Trophoblast cell (in vitro differentiated cells and primary cell): Measurements from ENCODE around the gene CCT7.

Experiments used
- DNase-seq, 2 donors: peaks; one replicate each; pipeline ENCODE4 v3.0.0-alpha.2; 2016
- H2AFZ ChIP-seq: 2 replicates; pipeline ENCODE4 v1.6.1; 2013; ENCODE audit warnings: low read length, moderate library complexity, mild to moderate bottlenecking; ENCODE audit not compliant: insufficient read depth, poor library complexity
- H2AK5ac ChIP-seq: 2 replicates; pipeline ENCODE4 v1.6.1; 2013; ENCODE audit warnings: mild to moderate bottlenecking, low read length
- H2BK120ac ChIP-seq: 2 replicates; pipeline ENCODE4 v1.6.1; 2013; ENCODE audit warnings: low read length, mild to moderate bottlenecking, moderate library complexity; ENCODE audit not compliant: insufficient read depth, poor library complexity
- H2BK12ac ChIP-seq: 2 replicates; pipeline ENCODE4 v1.6.1; 2013; ENCODE audit warnings: mild to moderate bottlenecking, low read length, moderate library complexity
- H2BK5ac ChIP-seq: 2 replicates; pipeline ENCODE4 v1.6.1; 2013; ENCODE audit warnings: low read length, low read depth, moderate library complexity, mild to moderate bottlenecking; ENCODE audit not compliant: poor library complexity
- H3K14ac ChIP-seq: 2 replicates; pipeline ENCODE4 v1.6.1; 2013; ENCODE audit warnings: mild to moderate bottlenecking, low read length
- H3K18ac ChIP-seq: 2 replicates; pipeline ENCODE4 v1.6.1; 2013; ENCODE audit warnings: mild to moderate bottlenecking, low read length
- H3K23ac ChIP-seq: 2 replicates; pipeline ENCODE4 v1.6.1; 2013; ENCODE audit warnings: low read length
- H3K27ac ChIP-seq: 2 replicates; pipeline ENCODE4 v1.5.1; 2013; ENCODE audit warnings: low read depth, mild to moderate bottlenecking, inconsistent platforms, low read length, moderate library complexity
- H3K27me3 ChIP-seq: 2 replicates; pipeline ENCODE4 v1.6.1; 2013; ENCODE audit warnings: inconsistent platforms, mild to moderate bottlenecking, low read length, moderate library complexity; ENCODE audit not compliant: insufficient read depth
- H3K36me3 ChIP-seq, 2 experiments: 1 replicate in 1 of 2; 2 replicates in 1 of 2; pipeline ENCODE4 v1.6.1; 2013; ENCODE audit warnings: low read length in 2 of 2, mild to moderate bottlenecking in 2 of 2, moderate library complexity in 1 of 2; ENCODE audit not compliant: insufficient read depth in 2 of 2, control insufficient read depth in 1 of 2
- H3K4ac ChIP-seq: 2 replicates; pipeline ENCODE4 v1.6.1; 2013; ENCODE audit warnings: low read depth, mild to moderate bottlenecking, low read length, moderate library complexity
- H3K4me1 ChIP-seq, 2 experiments: 1 replicate in 1 of 2; 2 replicates in 1 of 2; pipeline ENCODE4 v1.6.1; 2013; ENCODE audit warnings: low read length in 2 of 2, mild to moderate bottlenecking in 2 of 2, moderate library complexity in 1 of 2; ENCODE audit not compliant: insufficient read depth in 2 of 2, control insufficient read depth in 1 of 2
- H3K4me2 ChIP-seq: 2 replicates; pipeline ENCODE4 v1.6.1; 2013; ENCODE audit warnings: inconsistent platforms, mild to moderate bottlenecking, low read length, moderate library complexity
- H3K4me3 ChIP-seq: 2 replicates; pipeline ENCODE4 v1.5.1; 2013; ENCODE audit warnings: mild to moderate bottlenecking, low read depth, low read length, inconsistent platforms
- H3K79me1 ChIP-seq: one replicate; pipeline ENCODE4 v1.6.1; 2013; ENCODE audit warnings: low read length
- H3K79me2 ChIP-seq: 2 replicates; pipeline ENCODE4 v1.6.1; 2013; ENCODE audit warnings: low read length, mild to moderate bottlenecking; ENCODE audit not compliant: control insufficient read depth, insufficient read depth, poor library complexity
- H3K9ac ChIP-seq: 2 replicates; pipeline ENCODE4 v1.6.1; 2013; ENCODE audit warnings: mild to moderate bottlenecking, low read length
- H3K9me3 ChIP-seq: 2 replicates; pipeline ENCODE4 v1.6.1; 2013; ENCODE audit warnings: low read depth, mild to moderate bottlenecking, control low read depth, inconsistent platforms, low read length; ENCODE audit not compliant: insufficient read depth
- H4K12ac ChIP-seq: 2 replicates; pipeline ENCODE4 v1.6.1; 2013; ENCODE audit warnings: low read depth, mild to moderate bottlenecking, low read length, moderate library complexity
- H4K8ac ChIP-seq: 2 replicates; pipeline ENCODE4 v1.6.1; 2013; ENCODE audit warnings: low read depth, mild to moderate bottlenecking, low read length, moderate library complexity
- H4K91ac ChIP-seq: one replicate; pipeline ENCODE4 v1.6.1; 2013; ENCODE audit warnings: low read depth, mild to moderate bottlenecking, low read length, moderate library complexity
- WGBS: extraction: QIAGEN DNeasy Blood & Tissue Kit; methylation state at CpG from one replicate; pipeline ENCODE4 v1.1.7; 2013; ENCODE audit warnings: missing lambda C conversion rate; ENCODE audit not compliant: insufficient read length, insufficient coverage; ENCODE audit errors: extremely low coverage; 5-methylcytosine and 5-hydroxymethylcytosine counted together

The CCT7 gene

DNA sequence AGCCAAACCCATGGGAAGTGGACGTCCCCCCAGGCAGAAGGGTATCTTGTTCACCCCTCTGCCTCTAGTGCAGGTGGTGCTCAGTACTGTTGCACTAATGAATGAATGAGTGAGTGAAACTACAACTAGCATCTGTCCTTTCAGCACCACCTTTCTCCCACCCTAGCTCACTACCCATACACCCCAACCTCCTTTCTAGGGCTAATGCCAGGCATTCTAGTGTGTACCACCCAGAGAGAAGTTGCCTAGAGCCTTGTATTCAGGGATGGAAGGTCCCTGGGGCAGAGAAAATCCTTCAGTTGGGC is 22.5 kb downstream of the CCT7 start:
- H3K23ac ChIP-seq = no peak overlapping the region
- DNase-seq = no peak
- no peak overlapping the region for H4K8ac ChIP-seq
- H3K9ac ChIP-seq = no peak overlapping the region
- no peak overlapping the region for H2BK12ac ChIP-seq
- no peak overlapping the region for H2BK120ac ChIP-seq
- H3K36me3 ChIP-seq = peaks cover 16 to 28% of the 10 kb centered on the region in 2 experiments
- no peak overlapping the region for H2AK5ac ChIP-seq
- no peak overlapping the region for H3K14ac ChIP-seq
- peaks cover 2% of the 10 kb centered on the region for H3K9me3 ChIP-seq
- WGBS = no CpG with 5 or more reads among the region's 1 CpG
- H3K4me3 ChIP-seq = no peak overlapping the region
- H3K79me1 ChIP-seq = no peaks in the 10 kb centered on the region
- H3K79me2 ChIP-seq = no peaks in the 10 kb centered on the region
- H2BK5ac ChIP-seq = no peak overlapping the region
- no peak overlapping the region for H3K4me2 ChIP-seq
- no peak overlapping the region for H2AFZ ChIP-seq
- no peak overlapping the region for H3K27ac ChIP-seq
- no peak overlapping the region for H3K18ac ChIP-seq
- no peak overlapping the region for H3K4ac ChIP-seq
- H3K27me3 ChIP-seq = no peaks in the 10 kb centered on the region
- no peak overlapping the region for H4K91ac ChIP-seq
- no peaks in the 10 kb centered on the region for H3K4me1 ChIP-seq
- H4K12ac ChIP-seq = no peak overlapping the region

GRCh38 chr2:73257021-73257420 is 22.9 kb downstream of the CCT7 start:
- Histone ChIP-seq H3K14ac (no peak overlapping the region), H2AFZ (no peak overlapping the region), H2AK5ac (no peak overlapping the region), H3K18ac (no peak overlapping the region), H3K9me3 (peaks cover 2% of the 10 kb centered on the region), H4K12ac (no peak overlapping the region), H3K4ac (no peak overlapping the region), H3K4me3 (no peak overlapping the region), H2BK12ac (no peak overlapping the region), H3K27ac (no peak overlapping the region), H3K36me3 (peaks cover 13 to 25% of the 10 kb centered on the region in 2 experiments), H3K4me2 (no peak overlapping the region), H3K79me1 (no peaks in the 10 kb centered on the region), H4K91ac (no peak overlapping the region), H2BK5ac (no peak overlapping the region), H3K4me1 (no peaks in the 10 kb centered on the region), H3K79me2 (no peaks in the 10 kb centered on the region), H2BK120ac (no peak overlapping the region), H3K23ac (no peak overlapping the region), H3K27me3 (no peaks in the 10 kb centered on the region), H4K8ac (no peak overlapping the region), H3K9ac (no peak overlapping the region)
- no peak for DNase-seq
- WGBS = no CpG with 5 or more reads among the region's 2 CpGs

DNA sequence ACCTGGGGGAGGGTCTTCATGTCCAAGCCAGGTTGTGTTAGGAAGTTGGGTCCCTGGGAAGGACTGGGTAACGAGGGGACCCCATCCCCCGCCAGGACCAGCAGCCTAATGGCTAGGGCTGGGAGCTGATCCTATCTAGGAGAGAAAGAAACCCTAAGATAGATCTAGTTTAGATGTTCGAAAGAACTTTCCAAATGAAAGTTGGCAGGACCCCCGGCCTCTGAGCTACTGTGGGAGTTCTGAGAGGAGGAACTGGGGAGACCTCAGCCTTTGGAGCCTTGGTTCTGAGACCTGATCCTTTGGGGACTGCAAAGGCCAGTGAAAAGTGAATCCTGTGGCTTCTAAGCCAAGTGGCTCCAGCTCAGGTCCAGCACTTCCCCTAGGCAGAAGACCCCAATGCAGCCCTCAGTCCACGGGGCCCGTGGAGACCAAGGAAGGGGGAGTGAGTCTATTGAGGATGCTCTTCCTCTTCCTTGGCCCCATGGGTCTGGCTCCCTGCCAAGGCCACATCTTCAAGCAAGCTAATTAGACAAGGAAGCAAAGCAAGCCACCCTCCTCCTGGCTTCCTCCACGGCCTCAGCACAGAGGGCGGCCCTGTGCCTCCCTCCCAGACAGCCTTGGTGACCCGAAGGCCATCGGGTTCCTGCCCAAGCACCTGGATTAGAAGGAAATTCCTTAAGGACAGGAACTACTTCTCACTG is 23.5 kb downstream of the CCT7 start:
- H3K79me2 ChIP-seq = no peaks in the 10 kb centered on the region
- DNase-seq = no peak
- H2AK5ac ChIP-seq = no peak overlapping the region
- H3K4me2 ChIP-seq = no peak overlapping the region
- peaks cover 10 to 21% of the 10 kb centered on the region in 2 experiments for H3K36me3 ChIP-seq
- H2BK5ac ChIP-seq = no peak overlapping the region
- no peak overlapping the region for H3K14ac ChIP-seq
- no CpG with 5 or more reads among the region's 10 CpGs for WGBS
- H4K12ac ChIP-seq = no peak overlapping the region
- no peak overlapping the region for H3K4ac ChIP-seq
- peaks cover 2% of the 10 kb centered on the region for H3K9me3 ChIP-seq
- no peaks in the 10 kb centered on the region for H3K79me1 ChIP-seq
- no peak overlapping the region for H3K23ac ChIP-seq
- no peaks in the 10 kb centered on the region for H3K4me1 ChIP-seq
- no peaks in the 10 kb centered on the region for H3K27me3 ChIP-seq
- H2BK12ac ChIP-seq = no peak overlapping the region
- no peak overlapping the region for H4K91ac ChIP-seq
- H4K8ac ChIP-seq = no peak overlapping the region
- H2BK120ac ChIP-seq = no peak overlapping the region
- no peak overlapping the region for H3K18ac ChIP-seq
- H3K9ac ChIP-seq = no peak overlapping the region
- H3K4me3 ChIP-seq = no peak overlapping the region
- no peak overlapping the region for H2AFZ ChIP-seq
- no peak overlapping the region for H3K27ac ChIP-seq

- Histone ChIP-seq H4K12ac (no peak overlapping the region), H4K91ac (no peak overlapping the region), H3K27ac (no peak overlapping the region), H4K8ac (no peak overlapping the region), H3K4me2 (no peak overlapping the region), H3K23ac (no peak overlapping the region), H3K79me2 (no peaks in the 10 kb centered on the region), H3K79me1 (no peaks in the 10 kb centered on the region), H2BK12ac (no peak overlapping the region), H2BK120ac (no peak overlapping the region), H2BK5ac (no peak overlapping the region), H3K9ac (no peak overlapping the region), H3K18ac (no peak overlapping the region), H2AK5ac (no peak overlapping the region), H3K4me3 (no peak overlapping the region), H3K4ac (no peak overlapping the region), H3K36me3 (peaks cover 6 to 14% of the 10 kb centered on the region in 2 experiments), H3K14ac (no peak overlapping the region), H2AFZ (no peak overlapping the region), H3K9me3 (peaks cover 2% of the 10 kb centered on the region), H3K4me1 (no peaks in the 10 kb centered on the region), H3K27me3 (no peaks in the 10 kb centered on the region)
- no peak for DNase-seq
- no CpG with 5 or more reads among the region's 8 CpGs for WGBS
Measured at GRCh38 chr2:73258186-73258912, 24.2 kb downstream of the CCT7 start.
